Osteoblast (primary cell): ENCODE measurements around the gene INPP5A. TPM values are rescaled to one million over a fixed set of nuclear protein-coding genes. Genes with fewer than 3 reads are reported as not detected.

Experiments
- DNase-seq: peaks from one replicate; pipeline ENCODE4 v3.0.0; 2011; ENCODE audit warnings: low spot score, mixed read lengths; ENCODE audit not compliant: insufficient read length; ENCODE audit errors: missing footprints
- H2AFZ ChIP-seq: 2 replicates; pipeline ENCODE4 v1.6.0; 2011; ENCODE audit warnings: mild to moderate bottlenecking, low read length
- H3K27ac ChIP-seq: 2 replicates; pipeline ENCODE4 v1.5.1; 2011; ENCODE audit warnings: mild to moderate bottlenecking, low read depth, low read length, moderate library complexity
- H3K27me3 ChIP-seq: 2 replicates; pipeline ENCODE4 v1.6.0; 2012; ENCODE audit warnings: mild to moderate bottlenecking, control low read depth, inconsistent platforms, low read length, moderate library complexity; ENCODE audit not compliant: insufficient read depth
- H3K36me3 ChIP-seq: 2 replicates; pipeline ENCODE4 v1.5.1; 2011; ENCODE audit warnings: mild to moderate bottlenecking, low read length, control low read depth, moderate library complexity; ENCODE audit not compliant: insufficient read depth
- H3K4me1 ChIP-seq: 2 replicates; pipeline ENCODE4 v1.5.1; 2011; ENCODE audit warnings: mild to moderate bottlenecking, low read length, control low read depth, moderate library complexity; ENCODE audit not compliant: insufficient read depth
- H3K4me2 ChIP-seq: 2 replicates; pipeline ENCODE4 v1.6.0; 2011; ENCODE audit warnings: mild to moderate bottlenecking, low read length; ENCODE audit not compliant: insufficient read depth
- H3K4me3 ChIP-seq: fragments of 200-600 bp; sonication (generic); 3 replicates; pipeline ENCODE4 v1.5.1; 2012; ENCODE audit warnings: mild to moderate bottlenecking, low read length, inconsistent platforms; ENCODE audit not compliant: insufficient read depth
- H3K79me2 ChIP-seq: 2 replicates; pipeline ENCODE4 v1.6.0; 2012; ENCODE audit warnings: mild to moderate bottlenecking, low read length, control low read depth, inconsistent platforms; ENCODE audit not compliant: insufficient read depth
- H3K9me3 ChIP-seq: 2 replicates; pipeline ENCODE4 v1.5.1; 2011; ENCODE audit warnings: low read depth, low read length, control low read depth
- H4K20me1 ChIP-seq: 2 replicates; pipeline ENCODE4 v1.6.0; 2012; ENCODE audit warnings: mild to moderate bottlenecking, low read length, control low read depth; ENCODE audit not compliant: insufficient read depth
- CTCF ChIP-seq: IDR thresholded peaks from 2 replicates; pipeline ENCODE4 v1.5.1; 2011; ENCODE audit warnings: mild to moderate bottlenecking, low read depth, low read length, moderate library complexity; ENCODE audit errors: extremely low read depth
- total RNA-seq: library from RNA; depleted of rRNA; stranded (reverse); fragments of >200 nt; gene quantifications from 2 replicates; pipeline ENCODE4 v1.2.3, GENCODE V29; 2012

The INPP5A gene
- total RNA-seq, 1 donor, result 22.8 TPM

DNA sequence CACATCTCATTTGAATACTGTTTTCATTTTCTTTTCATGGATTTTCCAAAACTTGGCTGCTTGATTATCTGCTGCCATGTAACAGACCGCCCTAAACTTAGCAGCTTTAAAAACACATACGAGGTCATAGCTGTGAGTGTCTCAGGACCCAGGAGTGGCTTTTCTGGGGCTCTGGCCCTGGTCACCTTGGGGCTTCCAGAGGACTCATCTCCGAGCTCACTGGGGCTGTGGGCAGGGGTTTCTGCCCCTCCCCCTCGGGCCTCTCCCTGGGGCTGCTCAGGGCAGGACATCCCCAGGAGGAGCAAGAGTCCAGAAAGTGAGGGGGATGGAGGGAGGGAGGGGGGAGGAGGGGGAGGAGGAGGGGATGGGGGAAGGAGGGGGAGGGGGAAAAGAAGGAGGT lies 171.3 kb downstream of the INPP5A start:
- Histone ChIP-seq H3K4me2 (no peak overlapping the region), H3K79me2 (no peaks in the 10 kb centered on the region), H3K27me3 (no peaks in the 10 kb centered on the region), H3K4me3 (no peak overlapping the region), H3K4me1 (no peaks in the 10 kb centered on the region), H3K27ac (no peak overlapping the region), H3K36me3 (no peaks in the 10 kb centered on the region), H2AFZ (no peak overlapping the region), H3K9me3 (no peaks in the 10 kb centered on the region), H4K20me1 (peaks cover 3% of the 10 kb centered on the region)
- DNase-seq, result no peak
- no peak for TF ChIP-seq CTCF

DNA sequence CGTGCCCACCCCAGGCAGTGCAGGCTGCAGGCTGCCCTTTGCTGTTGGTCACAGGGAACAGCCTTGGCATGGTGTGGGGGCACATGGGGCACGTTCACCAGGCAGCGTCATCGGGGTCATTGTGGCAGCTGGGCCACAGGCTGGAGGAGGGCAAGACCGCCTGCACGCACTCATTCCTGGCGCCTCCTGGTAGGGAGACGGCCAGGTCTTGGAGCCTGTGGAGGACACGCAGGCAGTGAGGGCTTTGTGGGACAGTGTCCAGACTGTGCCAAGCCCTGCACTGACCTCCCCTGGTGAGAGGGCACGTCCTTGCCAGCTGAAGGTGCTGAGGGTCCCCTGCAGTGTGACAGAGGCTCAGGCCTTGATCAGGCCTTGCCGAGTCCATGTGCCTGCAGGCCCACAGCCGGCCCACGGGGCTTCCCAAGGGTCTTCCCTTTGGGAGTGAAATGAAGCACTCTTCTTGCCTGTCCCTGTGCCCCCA lies 171.9 kb downstream of the INPP5A start:
- no peak overlapping the region for H3K4me2 ChIP-seq
- no peaks in the 10 kb centered on the region for H3K79me2 ChIP-seq
- H3K4me3 ChIP-seq, result no peak overlapping the region
- no peaks in the 10 kb centered on the region for H3K4me1 ChIP-seq
- H3K27me3 ChIP-seq, result no peaks in the 10 kb centered on the region
- no peak for TF ChIP-seq CTCF
- H4K20me1 ChIP-seq, result peaks cover 3% of the 10 kb centered on the region
- no peak overlapping the region for H2AFZ ChIP-seq
- no peak overlapping the region for H3K27ac ChIP-seq
- H3K36me3 ChIP-seq, result no peaks in the 10 kb centered on the region
- DNase-seq, result no peak
- no peaks in the 10 kb centered on the region for H3K9me3 ChIP-seq

- Histone ChIP-seq H3K27ac (no peak overlapping the region), H3K9me3 (no peaks in the 10 kb centered on the region), H3K4me3 (no peak overlapping the region), H2AFZ (no peak overlapping the region), H3K4me1 (no peaks in the 10 kb centered on the region), H3K36me3 (no peaks in the 10 kb centered on the region), H3K79me2 (no peaks in the 10 kb centered on the region), H3K4me2 (no peak overlapping the region), H4K20me1 (peaks cover 3% of the 10 kb centered on the region), H3K27me3 (no peaks in the 10 kb centered on the region)
- no peak for TF ChIP-seq CTCF
- DNase-seq, result no peak
Observed at GRCh38 chr10:132710036-132710686, 172.6 kb downstream of the INPP5A start.

DNA sequence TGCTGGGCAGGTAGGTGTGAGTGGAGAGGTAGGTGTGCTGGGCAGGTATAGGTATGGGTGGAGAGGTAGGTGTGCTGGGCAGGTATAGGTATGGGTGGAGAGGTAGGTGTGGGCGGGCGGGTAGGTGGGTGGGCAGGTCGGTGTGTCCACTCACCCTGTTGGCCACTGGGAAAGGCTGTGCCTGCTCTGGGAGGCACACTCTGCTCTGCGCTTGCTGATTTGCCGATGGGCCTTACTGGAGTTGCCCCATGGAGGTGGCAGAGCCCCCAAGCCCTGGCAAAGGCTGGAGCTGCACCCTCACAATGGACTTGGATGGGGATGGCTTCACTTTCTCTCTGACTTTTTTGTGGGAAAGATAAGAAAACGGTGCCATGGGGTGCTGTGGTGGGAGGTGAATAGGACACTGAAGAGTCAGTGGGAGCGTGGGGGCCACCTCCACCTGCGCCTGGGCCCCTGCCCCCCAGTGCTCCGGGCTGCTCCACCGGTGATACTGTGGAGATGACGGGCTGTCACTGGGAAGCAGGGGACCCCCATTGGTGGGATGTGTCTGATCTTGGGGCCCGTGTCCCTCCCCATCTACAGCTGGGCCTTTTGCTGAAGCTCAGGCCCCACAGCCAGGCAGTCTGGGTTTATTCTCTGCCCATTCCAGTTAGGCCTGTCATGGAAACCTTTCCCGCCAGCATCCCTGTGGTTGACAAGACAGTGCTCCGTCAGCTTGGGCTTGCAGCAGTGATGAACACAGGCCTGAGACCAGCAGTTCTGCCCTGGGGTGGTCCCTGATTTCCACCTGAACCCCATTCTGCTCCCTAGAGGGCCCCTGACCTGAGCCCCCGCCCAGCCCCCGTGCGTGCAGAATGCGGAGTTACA lies 173.4 kb downstream of the INPP5A start:
- TF ChIP-seq CTCF, result no peak
- H3K9me3 ChIP-seq, result no peaks in the 10 kb centered on the region
- H3K4me3 ChIP-seq, result no peak overlapping the region
- no peaks in the 10 kb centered on the region for H3K36me3 ChIP-seq
- H3K4me2 ChIP-seq, result no peak overlapping the region
- peaks cover 3% of the 10 kb centered on the region for H4K20me1 ChIP-seq
- H3K79me2 ChIP-seq, result no peaks in the 10 kb centered on the region
- H3K27ac ChIP-seq, result no peak overlapping the region
- H3K27me3 ChIP-seq, result no peaks in the 10 kb centered on the region
- no peaks in the 10 kb centered on the region for H3K4me1 ChIP-seq
- H2AFZ ChIP-seq, result no peak overlapping the region
- DNase-seq, result no peak
